Activated T-helper 1 cell treated with Interleukin-2 at 50 U/mL for 16 hours (primary cell): ENCODE results near the gene RHBDL2.
A peak's percentile ranks its signal among the peaks of the same experiment; 100 is the strongest.
"Not testable (repeated sequence)": the region's sequence is repeated elsewhere in the genome, so short reads cannot be mapped to it uniquely, and the experiment has no call there.

ENCODE experiments used
- DNase-seq: peaks from one replicate; pipeline ENCODE4 v3.0.0-alpha.2; 2020; ENCODE audit warnings: low read depth

The RHBDL2 gene, protein sequence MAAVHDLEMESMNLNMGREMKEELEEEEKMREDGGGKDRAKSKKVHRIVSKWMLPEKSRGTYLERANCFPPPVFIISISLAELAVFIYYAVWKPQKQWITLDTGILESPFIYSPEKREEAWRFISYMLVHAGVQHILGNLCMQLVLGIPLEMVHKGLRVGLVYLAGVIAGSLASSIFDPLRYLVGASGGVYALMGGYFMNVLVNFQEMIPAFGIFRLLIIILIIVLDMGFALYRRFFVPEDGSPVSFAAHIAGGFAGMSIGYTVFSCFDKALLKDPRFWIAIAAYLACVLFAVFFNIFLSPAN

DNA sequence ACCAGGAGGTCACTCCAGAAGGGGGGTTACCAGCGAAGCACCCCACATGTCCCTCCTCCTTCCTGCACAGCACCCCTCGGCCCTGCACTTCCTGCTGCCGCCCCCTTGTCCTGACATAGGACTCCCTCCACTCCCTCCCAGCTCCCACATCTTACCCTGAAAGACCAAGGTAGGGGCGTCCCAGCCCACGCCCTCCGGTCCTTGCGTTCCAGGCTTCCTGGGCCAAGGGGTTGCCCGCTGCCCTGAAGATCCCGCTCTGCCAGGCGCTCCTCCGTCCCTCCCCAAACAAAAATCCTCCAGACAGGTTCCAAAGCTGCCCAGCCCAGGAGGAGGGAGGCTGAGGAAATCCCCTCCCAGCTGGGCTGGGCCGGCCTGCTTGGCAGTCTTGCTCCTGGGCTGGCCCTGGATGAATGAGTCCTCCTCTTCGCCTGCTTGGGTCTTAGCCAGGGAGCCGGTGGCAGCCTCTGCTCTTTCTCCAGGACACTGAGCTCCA is at the start of gene RHBDL2:
Gene RHBDL2, minus strand, starts transcription at position 304 of the 493 bp plus-strand sequence. CDS start 22,618 bp downstream, outside the sequence.
- no peak for DNase-seq

DNA sequence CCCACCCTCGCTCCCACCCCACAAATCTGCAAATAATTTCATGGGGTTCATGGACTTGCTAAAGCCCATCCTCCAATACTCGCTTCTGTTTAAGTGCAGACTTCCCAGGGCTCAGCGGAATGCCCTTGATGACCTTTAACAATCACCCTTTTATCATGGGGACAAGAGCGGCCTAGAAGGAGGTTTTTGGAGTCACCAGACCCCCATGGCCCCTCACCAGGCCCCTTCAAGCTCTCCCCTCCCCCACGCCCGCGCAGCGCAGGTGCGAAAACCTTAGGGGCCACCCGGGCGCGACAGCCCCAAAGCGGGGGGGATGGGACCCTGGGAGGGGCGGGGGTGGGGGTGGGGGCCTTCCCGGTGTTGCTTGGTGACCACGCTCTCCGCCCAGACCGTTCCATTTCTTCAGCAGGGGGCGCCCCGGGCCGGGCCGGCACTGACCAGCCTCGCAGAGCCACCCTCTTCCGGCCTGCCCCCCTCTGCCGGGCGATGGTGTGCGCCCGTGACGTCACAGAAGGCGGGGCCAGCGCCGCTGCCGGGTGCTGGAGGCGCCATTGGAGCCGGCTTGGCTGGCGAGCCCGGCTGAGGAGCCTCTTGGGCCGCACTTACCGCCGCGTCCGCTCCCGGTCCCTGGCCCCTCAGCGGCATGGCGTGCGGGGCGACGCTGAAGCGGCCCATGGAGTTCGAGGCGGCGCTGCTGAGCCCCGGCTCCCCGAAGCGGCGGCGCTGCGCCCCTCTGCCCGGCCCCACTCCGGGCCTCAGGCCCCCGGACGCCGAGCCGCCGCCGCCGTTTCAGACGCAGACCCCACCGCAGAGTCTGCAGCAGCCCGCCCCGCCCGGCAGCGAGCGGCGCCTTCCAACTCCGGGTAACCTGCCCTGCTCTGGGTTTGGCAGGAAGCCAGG is 49.4 kb upstream of the RHBDL2 start, which contains the start of gene AKIRIN1:
Gene AKIRIN1, plus strand, starts transcription at position 539 of the 900 bp plus-strand sequence. Its CDS starts 105 bp downstream, at position 644.
- peak; percentile 91 for DNase-seq

DNA sequence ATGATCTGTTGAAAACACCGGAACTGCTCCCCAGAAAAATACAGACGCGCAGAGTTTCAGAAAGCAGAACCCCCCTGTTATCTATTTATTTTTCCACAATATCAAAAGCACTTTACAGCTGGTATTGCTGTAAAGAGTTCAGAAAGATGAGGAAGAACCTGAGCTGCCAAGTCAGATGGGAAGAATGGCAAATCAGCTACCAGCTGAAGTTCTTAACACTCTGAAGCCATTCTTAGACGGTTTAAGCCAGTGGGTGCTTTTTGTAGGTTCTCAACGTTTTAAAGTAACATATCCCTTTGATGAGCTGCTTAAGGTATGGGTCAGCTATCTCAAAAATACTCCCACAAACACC is 48.7 kb upstream of the RHBDL2 start:
- DNase-seq, result no peak

DNA sequence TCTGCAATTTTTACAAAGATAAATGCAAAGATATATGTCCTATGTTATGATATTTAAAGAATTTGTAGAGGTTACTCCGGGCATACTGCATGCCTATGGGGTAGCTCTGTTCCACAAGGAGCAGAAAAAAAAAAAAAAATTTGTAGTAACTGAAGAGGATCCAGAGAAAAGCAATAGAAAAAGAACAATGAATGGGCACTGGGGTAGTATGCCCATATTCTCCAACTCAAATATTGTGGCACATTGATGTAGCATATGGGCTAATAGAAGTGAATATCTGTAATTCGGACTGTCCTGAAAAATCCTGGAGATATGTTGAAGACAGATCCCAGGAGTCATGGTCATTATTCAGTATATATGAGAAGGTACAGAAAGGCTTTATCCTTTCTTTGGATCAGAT is 48.3 kb upstream of the RHBDL2 start:
- no peak for DNase-seq

DNA sequence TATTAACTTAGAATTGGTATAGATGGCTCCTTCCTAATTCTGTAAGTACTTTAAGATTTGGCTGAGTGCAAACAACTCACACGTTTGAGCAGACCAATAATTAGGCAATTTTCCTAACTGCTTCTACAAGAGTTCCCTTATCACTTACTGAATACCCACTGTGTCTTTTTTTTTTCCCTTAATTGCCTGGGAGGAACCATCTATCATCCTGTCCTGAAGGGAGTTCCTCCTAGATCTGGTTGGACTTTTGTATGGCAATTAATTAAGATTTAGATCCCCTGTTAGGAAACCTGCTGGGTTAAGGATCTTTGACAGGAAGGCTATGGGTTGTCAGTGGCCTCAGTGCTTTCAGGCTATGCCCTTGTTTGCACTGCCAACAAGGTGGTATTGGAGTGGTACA is 37.8 kb upstream of the RHBDL2 start:
- not testable (repeated sequence) for DNase-seq

DNA sequence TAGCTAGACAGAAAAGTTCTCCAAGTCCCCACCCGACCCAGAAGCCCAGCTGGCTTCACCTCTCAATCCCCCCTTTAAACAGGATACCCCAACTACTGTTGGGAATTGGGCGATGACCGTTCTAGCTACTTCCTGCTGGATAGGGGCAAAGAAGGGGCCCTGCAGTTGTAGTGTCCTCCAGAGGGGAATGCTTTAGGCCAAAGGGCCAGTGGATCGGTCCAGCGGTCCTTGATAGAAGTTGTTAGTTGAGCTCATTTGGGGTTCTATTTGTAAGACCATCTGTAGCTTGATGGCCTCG is 36.6 kb upstream of the RHBDL2 start:
- DNase-seq, result not testable (repeated sequence)

DNA sequence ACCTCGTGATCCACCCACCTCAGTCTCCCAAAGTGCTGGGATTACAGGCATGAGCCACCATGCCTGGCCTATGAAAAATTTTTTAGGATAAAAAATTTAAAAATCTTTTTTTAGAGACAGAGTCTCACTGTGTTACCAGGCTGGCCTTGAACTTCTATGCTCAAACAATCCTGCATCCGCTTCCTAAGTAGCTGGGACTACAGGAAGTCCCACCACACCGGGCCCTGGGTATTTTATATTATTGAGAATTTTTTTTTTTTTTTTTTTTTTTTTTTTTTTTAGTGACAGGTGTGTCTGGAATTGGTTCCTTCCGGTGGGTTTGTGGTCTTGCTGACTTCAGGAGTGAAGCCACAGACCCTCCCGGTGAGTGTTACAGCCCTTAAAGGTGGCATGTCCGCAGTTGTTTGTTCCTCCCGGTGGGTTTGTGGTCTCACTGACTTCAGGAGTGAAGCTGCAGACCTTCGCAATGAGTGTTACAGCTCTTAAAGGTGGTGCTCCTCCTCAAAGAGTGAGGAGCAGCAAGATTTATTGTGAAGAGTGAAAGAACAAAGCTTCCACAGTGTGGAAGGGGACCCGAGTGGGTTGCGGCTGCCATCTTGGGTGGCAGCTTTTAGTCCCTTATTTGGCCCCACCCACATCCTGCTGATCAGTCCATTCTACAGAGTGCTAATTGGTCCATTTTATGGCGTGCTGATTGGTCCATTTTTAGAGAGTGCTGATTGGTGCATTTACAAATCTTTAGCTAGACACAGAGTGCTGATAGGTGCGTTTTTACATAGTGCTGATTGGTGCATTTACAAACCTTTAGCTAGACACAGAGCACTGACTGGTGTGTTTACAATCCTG is 36.0 kb upstream of the RHBDL2 start:
- peak; percentile 62 for DNase-seq

DNA sequence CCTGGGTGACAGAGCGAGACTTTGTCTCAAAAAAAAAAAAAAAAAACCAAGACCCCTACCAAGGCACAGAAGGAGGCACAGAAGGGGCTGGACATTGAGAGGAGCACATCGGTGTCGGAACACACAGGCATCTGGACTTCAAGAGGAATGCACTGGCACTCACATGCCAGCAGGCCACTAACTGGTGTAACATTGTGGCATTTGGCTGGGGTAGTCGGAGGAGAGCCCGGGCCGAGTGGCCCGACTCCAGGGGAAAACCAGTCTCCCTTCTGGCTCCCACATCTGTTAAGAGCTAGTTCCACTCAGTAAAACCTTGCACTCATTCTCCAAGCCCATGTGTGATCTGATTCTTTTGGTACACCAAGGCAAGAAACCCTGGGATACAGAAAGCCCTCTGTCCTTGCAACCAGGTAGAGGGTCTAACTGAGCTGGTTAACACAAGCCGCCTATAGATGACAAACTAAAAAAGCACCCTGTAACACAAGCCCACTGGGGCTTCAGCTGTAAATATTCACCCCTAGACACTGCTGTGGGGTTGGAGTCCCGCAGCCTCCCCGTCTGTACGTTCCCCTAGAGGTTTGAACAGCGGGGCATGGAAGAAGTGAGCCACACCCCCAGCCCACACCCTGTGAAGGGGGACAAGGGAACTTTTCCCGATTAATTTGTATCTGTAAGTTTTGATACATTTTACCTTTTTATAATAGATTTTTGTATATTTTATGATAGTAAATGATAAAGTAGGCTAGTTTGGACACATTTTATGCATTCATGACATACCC is 32.2 kb upstream of the RHBDL2 start:
- no peak for DNase-seq

DNA sequence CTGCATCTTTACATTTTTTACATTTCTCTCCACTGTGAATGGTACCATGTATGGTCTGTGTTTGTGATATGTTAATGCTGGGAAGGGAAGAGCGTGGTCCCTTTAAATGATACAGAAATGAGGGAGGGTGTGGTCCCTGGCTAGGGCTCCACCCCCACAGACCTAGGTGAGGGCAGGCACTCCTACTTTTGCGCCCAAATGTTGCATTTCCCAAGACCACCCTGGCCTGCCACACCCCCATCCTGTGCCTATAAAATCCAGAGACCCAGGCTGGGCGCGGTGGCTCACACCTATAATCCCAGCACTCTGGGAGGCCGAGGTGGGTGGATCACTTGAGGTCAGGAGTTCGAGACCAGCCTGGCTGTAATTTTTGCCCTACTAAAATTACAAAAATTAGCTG is 31.5 kb upstream of the RHBDL2 start:
- DNase-seq, result not testable (repeated sequence)

DNA sequence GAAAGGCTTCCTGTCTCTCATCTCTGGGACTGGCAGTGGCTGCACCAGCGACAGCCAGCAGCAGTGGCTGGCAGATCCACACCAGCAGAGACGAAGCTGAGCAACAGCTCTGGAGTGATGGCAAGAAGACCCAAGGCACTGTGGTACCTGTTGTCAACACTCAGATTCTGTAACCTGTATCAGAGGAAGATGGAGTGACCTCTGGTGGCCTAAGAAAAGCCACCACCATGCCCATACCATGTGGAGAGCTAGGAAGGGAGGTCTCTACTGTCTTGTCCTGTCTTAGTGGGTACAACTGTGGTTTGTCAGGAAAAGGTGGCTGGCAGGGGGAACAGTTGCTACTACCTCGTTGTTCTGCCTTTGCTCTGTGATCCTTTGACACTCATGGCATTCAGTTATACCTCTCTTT is 22.5 kb upstream of the RHBDL2 start:
- no peak for DNase-seq

DNA sequence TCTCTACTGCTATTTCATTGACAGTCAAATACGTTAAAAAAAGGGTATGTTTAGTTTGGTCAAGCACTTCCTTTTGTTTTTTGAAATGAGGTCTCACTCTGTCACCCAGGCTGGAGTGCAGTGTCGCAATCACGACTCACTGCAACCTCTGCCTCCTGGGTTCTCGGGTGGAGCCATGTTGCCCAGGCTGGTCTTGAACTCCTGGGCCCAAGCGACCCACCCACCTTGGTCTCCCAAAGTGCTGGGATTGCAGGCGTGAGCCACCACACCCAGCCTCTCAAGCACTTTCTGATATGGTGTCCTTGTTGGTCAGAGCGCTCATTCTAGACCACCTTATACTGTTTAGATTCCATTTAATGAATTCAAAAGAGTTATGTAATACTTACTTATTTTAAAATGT is 20.9 kb upstream of the RHBDL2 start:
- DNase-seq, result no peak

DNA sequence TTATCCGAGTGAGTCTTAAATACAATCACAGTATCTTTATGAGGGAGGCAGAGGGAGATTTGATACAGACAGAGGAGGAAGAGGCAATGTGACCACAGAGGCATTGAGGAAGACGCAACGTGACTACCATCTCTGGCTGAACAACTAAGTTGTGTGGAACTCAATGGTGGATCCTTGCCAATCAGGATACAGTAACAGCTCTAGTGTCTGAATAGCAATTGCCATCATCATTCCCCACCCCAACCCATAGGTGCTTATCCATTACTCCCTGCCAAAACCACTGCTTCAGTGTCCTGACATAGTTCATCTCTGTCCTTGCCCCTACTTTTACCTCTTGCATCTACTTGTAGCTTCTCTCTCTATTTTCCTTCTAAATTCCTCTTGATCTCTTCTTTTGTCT is 20.5 kb upstream of the RHBDL2 start:
- DNase-seq, result no peak

DNA sequence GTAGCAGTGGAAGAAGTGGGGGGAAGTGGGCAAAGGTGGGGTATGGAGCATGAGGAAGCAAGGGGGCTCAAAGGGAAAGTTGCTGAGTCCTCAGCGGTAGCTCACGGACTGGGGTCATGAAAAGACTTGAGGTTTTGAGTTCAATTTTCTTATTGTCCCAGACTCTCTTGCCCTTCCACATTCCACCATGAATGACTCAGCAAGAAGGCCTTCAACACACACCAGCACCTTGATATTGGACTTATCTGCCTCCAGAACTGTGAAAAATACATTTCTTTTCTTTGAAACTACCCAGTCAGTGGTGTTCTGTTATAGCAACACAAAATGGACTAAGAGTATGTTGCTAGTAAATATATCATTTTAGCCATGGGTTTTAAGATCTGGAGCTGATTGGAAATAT is 17.3 kb upstream of the RHBDL2 start:
- DNase-seq, result no peak

DNA sequence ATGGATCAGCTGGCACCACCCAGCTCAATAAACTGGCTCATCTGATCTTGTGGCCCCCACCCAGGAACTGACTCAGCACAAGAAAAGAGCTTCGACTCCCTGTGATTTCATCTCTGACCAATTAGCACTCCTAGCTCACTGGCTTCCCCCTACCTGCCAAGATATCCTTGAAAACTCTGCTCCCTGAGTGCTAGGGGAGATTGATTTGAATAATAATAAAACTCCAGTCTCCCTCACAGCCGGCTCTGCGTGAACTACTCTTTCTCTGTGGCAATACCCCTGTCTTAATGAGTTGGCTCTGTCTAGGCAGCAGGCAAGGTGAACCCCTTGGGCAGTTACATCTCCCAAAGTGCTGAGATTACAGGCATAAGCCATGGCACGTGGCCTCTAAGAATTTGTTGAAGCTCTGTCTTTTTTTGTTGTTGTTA is 11.8 kb upstream of the RHBDL2 start:
- DNase-seq, result no peak

DNA sequence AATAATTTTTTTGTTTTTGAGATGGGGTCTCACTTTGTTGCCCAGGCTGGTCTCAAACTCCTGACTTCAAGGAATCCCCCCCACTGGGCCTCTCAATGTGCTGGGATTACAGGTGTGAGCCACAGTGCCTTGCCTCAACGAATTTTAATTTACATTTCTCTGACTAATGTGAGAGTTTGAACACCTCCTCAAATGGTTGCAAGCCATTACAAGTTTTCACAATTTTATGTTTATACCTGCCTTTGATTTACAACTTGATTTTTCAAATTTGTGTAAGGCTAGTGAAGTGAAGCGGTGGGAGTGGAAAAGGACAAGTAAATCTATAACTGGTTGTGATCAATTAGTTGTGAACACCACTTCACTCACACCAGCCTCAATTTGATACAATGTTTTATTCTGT is 8.9 kb upstream of the RHBDL2 start:
- DNase-seq, result no peak

DNA sequence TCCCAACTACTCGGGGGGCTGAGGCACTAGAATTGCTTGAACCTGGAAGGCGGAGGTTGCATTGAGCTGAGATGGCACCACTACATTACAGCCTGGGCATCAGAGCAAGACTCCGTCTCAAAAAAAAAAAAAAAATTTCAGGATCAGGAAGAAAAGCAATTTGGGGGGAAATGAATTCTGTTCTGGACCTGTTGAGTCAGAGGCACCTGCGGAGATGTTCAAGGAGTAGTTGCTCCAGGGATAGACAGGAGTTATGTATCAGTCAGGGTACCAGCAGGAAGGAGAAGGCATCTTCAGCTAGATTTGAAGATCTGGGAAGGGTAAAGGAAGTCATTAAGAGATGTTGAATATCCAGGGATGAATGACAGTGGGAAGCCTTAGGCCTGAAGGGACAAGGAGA is 2.9 kb upstream of the RHBDL2 start:
- DNase-seq, result no peak

DNA sequence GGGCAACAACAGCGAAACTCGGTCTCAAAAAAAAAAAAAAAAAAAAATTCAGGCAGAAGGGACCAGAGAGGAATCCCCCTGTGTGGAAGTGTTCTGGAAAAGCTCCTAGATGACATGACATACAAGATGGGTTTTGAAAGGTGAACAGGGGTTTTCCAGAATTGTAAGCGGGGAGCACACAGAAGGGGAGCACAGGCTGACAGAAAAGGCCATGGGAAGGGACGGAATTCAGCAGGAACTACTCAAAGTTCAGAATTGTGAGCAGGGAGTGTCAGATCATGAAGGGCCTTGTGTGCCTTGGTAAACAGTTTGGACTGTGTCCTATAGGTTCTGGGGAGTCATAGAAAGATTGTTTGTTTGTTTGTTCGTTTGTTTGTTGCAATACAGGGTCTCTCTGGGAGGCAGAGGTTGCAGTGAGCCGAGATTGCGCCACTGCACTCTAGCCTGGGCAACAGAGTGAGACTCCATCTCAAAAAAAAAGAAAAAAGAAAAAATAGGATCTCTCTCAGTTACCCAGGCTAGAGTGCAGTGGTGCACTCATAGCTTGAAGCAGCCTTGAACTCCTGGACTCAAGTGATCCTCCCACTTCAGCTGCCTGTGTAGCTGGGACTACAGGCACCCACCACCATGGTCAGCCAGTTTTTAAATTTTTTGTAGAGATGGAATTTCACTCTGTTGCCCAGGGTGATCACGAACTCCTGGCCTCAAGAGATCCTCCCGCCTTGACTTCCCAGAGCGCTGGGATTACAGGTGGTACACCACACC is 1.2 kb upstream of the RHBDL2 start:
- no peak for DNase-seq

DNA sequence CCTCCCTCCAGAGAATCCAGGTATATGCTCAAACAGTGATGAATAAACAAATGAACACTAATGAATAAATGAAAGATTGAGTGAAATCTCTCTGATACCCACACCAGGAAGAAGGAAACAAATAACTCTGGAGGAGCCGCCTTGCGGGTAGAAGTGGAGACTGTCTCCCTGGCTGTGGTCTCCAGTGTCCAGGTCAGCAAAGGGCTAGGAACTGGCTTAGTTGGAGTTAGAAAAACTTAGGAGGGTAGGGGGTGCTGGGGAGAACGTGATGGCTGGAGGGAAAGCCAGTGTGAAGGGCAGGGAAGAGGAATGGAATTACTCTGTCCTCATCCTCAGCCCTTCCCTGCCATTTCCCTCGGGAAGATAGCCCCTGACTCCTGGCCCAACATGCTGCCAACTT is 537 bp downstream of the RHBDL2 start:
- DNase-seq, result no peak

DNA sequence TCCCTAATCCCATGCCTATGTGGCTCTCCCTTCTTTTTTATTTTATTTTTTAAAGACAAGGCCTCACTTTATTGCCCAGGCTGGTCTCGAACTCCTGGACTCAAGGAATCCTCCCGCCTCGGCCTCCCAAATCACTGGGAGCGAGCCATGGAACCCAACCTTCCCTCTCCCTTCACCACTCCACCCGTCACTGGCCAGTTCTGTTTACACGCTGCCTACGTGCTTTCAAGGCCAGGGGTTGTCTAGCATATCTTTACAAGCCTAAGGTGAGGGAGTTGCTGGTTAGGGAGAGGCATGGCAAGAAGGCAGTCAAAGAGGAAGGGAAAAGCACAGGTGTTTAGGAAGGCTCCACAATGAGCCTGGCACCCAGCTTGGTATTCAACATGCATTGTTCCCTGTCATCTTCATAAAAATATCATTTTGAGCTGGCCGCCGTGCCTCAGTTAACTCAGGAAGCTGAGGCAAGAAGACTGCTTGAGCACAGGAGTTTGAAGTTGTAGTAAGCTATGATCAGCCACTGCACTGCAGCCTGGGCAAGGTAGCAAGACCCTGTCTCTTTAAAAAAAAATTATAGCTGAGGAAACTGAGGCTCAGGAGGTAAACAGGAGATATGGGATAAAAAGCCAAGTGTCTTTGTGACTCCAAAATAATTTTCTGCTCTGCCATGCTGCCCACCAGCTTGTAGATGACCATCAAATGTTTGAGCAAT is 1.1 kb downstream of the RHBDL2 start:
- DNase-seq, result no peak

DNA sequence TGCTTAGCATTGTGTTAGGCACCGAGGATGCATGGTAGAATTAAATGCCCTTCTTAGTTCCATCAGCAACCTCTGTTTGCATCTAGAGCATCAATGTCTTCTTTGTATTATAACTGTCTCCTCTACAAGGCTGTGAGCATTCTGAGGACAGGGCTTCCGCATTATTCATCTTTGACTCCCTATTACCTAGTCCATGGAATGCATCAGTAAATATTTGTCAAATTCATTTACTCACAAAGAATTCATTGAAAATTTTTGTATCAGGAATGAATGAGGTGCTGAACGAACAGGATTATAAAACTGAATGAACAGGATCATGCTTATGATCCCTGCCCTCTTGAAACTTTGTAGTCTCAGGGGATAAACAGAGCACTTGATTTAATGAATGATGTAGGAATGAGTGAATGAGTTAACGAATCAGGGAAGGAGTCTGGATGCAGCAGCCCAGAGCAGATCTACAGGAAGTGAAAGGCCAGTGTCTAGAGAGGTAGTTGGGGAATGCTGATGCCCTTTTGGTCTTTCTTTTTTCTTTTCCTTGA is 2.8 kb downstream of the RHBDL2 start:
- no peak for DNase-seq
